CD4-positive, alpha-beta memory T cell (primary cell): ENCODE results near the gene IKBKE. TPM values are rescaled to one million over a fixed set of nuclear protein-coding genes. Genes with fewer than 3 reads are reported as not detected.

Experiments used
- CTCF ChIA-PET: fragments of 350-600 bp; sonication (Branson Sonifier 250); formaldehyde crosslinking; loops from one replicate; lab custom pipeline; 2021; ENCODE audit warnings: inconsistent platforms; ENCODE audit not compliant: partially characterized antibody; lab: Charles Lee
- POLR2A ChIA-PET: fragments of 350-600 bp; sonication (Branson Sonifier 250); formaldehyde crosslinking; loops from one replicate; lab custom pipeline; 2021; ENCODE audit not compliant: partially characterized antibody; lab: Charles Lee
- DNase-seq, 5 donors: peaks; one replicate each; pipeline versions ENCODE4 v3.0.0 to v3.0.0-alpha.2; 2020 to 2022; ENCODE audit warnings: mixed read lengths in 1 of 5
- H3K27ac ChIP-seq: one replicate; pipeline ENCODE4 v1.7.0; 2013; ENCODE audit warnings: low read depth, low read length
- H3K27me3 ChIP-seq: 2 replicates; pipeline ENCODE4 v1.7.0; 2013; ENCODE audit warnings: mild to moderate bottlenecking, low read length, moderate library complexity; ENCODE audit not compliant: insufficient read depth
- H3K36me3 ChIP-seq: 2 replicates; pipeline ENCODE4 v1.7.0; 2013; ENCODE audit warnings: mild to moderate bottlenecking, low read length, moderate library complexity; ENCODE audit not compliant: insufficient read depth
- H3K4me1 ChIP-seq: 2 replicates; pipeline ENCODE4 v1.7.0; 2013; ENCODE audit warnings: mild to moderate bottlenecking, low read length, moderate library complexity; ENCODE audit not compliant: insufficient read depth
- H3K4me3 ChIP-seq, 2 donors: one replicate each; pipeline ENCODE4 v1.7.0; 2013; ENCODE audit warnings: low read length in 2 of 2, mild to moderate bottlenecking in 1 of 2
- H3K9me3 ChIP-seq, 2 donors: one replicate each; pipeline ENCODE4 v1.7.0; 2013; ENCODE audit warnings: low read length in 2 of 2, control low read depth in 1 of 2; ENCODE audit not compliant: control insufficient read depth in 1 of 2
- H3K27ac Mint-ChIP-seq, 7 donors: one replicate each; pipeline ENCODE4 v1.8.0; 2020 to 2021; ENCODE audit warnings: mixed read lengths in 7 of 7, mild to moderate bottlenecking in 6 of 7, inconsistent platforms in 3 of 7, moderate library complexity in 3 of 7
- H3K27me3 Mint-ChIP-seq, 2 donors: one replicate each; pipeline ENCODE4 v1.8.0; 2020 to 2021; ENCODE audit warnings: mixed read lengths in 2 of 2
- H3K36me3 Mint-ChIP-seq, 2 donors: one replicate each; pipeline ENCODE4 v1.8.0; 2020 to 2021; ENCODE audit warnings: mixed read lengths in 2 of 2, inconsistent platforms in 1 of 2, mild to moderate bottlenecking in 1 of 2
- H3K4me1 Mint-ChIP-seq, 4 donors: one replicate each; pipeline ENCODE4 v1.8.0; 2020 to 2021; ENCODE audit warnings: mixed read lengths in 4 of 4, mild to moderate bottlenecking in 1 of 4
- H3K4me3 Mint-ChIP-seq, 8 donors: one replicate each; pipeline ENCODE4 v1.8.0; 2020 to 2021; ENCODE audit warnings: mixed read lengths in 8 of 8, mild to moderate bottlenecking in 7 of 8, moderate library complexity in 6 of 8, inconsistent platforms in 3 of 8
- H3K9me3 Mint-ChIP-seq, 8 donors: one replicate each; pipeline ENCODE4 v1.8.0; 2020 to 2021; ENCODE audit warnings: mixed read lengths in 8 of 8, mild to moderate bottlenecking in 5 of 8, inconsistent platforms in 3 of 8, moderate library complexity in 1 of 8
- intact Hi-C: fragments of 100-400 bp; cut with micrococcal nuclease; formaldehyde crosslinking; loops from one replicate; pipeline ENCODE4 v1.15.1; 2023
- polyA plus RNA-seq, 2 donors: library from polyadenylated mRNA; unstranded; fragments of 300-500 nt; fragmentation: Illumina TruSeq; gene quantifications; one replicate each; pipeline ENCODE4 v1.2.3, GENCODE V29; 2021
- total RNA-seq, 2 experiments: library from RNA; stranded (reverse); gene quantifications; one replicate each; pipeline ENCODE4 v1.2.3, GENCODE V29; 2021

Gene IKBKE
- total and polyA plus RNA-seq, 4 experiments from 2014 or later: 46.8 to 92.3 (median 69.0) TPM

DNA sequence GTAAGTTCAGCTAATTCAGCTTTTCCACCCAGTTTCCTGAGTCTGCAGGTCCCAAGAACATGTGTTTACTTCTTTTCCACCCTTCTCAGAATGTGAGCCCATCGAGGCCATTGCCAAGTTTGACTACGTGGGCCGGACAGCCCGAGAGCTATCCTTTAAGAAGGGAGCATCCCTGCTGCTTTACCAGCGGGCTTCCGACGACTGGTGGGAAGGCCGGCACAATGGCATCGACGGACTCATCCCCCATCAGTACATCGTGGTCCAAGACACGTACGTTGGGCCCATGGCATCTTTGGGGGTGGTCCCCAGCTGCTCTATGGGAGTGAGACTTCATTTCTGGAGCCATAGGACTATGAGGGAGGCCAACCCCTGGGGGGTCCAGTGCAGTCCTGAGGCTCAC is 17.2 kb upstream of the IKBKE start:
- Histone ChIP-seq H3K36me3 (peaks cover 6% of the 10 kb centered on the region), H3K4me3 (no peak overlapping the region), H3K27ac (no peak overlapping the region), H3K27me3 (no peaks in the 10 kb centered on the region), H3K9me3 (no peaks in the 10 kb centered on the region), H3K4me1 (peaks cover 15% of the 10 kb centered on the region)
- intact Hi-C loops: no loop called here
- Mint-ChIP-seq H3K27me3 (no peaks in the 10 kb centered on the region), H3K9me3 (no peaks in the 10 kb centered on the region), H3K4me3 (no peak overlapping the region), H3K4me1 (peaks cover 3 to 17% (median 8%) of the 10 kb centered on the region in 4 donors), H3K27ac (peak overlapping the region in 1 of 7 donors; percentile 48), H3K36me3 (peaks cover 26 to 38% of the 10 kb centered on the region in 2 donors)
- ChIA-PET POLR2A (no interaction called here), CTCF (interaction anchor here (1.9 kb wide), 1 partner anchor 9 kb away, joined by 6 read pairs; no protein-coding TSS in a partner anchor)
- no peak for DNase-seq

GRCh38 chr1:206455289-206455665 is 15.0 kb upstream of the IKBKE start:
- H3K36me3 ChIP-seq: peaks cover 5% of the 10 kb centered on the region
- no peaks in the 10 kb centered on the region for H3K9me3 ChIP-seq
- ChIA-PET POLR2A (no interaction called here), CTCF (interaction anchor here (1.0 to 1.4 kb wide), 3 partner anchors 8 to 24 kb away, joined by 3 to 4 read pairs (median 3); no protein-coding TSS in a partner anchor)
- intact Hi-C loops: no loop called here
- no peak overlapping the region for H3K27ac ChIP-seq
- H3K27me3 Mint-ChIP-seq: no peaks in the 10 kb centered on the region
- H3K27ac Mint-ChIP-seq: no peak overlapping the region
- no peak for DNase-seq
- no peak overlapping the region for H3K4me3 Mint-ChIP-seq
- peaks cover 3 to 17% (median 8%) of the 10 kb centered on the region in 4 donors for H3K4me1 Mint-ChIP-seq
- H3K4me1 ChIP-seq: peaks cover 15% of the 10 kb centered on the region
- no peaks in the 10 kb centered on the region for H3K9me3 Mint-ChIP-seq
- no peaks in the 10 kb centered on the region for H3K27me3 ChIP-seq
- peaks cover 18 to 30% of the 10 kb centered on the region in 2 donors for H3K36me3 Mint-ChIP-seq
- no peak overlapping the region for H3K4me3 ChIP-seq

DNA sequence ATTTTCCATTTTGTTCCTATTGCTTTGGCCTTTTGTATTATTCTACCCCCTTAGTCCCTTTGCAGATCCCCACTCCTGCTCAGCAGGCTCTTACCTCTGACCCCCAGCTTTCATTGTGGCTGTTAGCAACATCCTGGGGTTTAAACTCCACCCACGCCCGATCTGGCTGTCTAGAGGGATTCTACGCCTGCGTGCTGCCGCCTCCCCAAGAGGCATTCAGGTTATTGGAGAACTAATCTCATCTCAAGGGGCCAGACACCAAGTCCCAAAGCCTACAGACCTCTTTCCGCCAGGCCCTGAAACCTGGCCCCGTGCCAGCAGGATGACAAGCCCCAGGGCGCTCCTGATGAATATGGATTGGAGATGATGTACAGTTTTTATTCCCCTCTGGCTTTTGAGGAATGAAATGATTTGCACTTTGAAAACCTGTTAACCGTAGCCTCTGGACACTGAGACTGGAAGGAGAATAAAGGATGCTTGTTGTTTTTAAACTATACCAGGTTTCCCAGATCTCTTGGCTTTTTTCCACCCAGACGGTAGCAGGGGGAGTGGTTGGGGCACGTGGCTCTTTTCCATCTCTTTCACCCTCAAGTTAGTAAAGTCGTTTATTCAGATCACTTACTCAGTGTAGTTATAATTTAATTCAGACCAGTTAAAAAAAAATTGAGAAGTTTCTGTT is 14.5 kb upstream of the IKBKE start:
- Mint-ChIP-seq H3K9me3 (no peaks in the 10 kb centered on the region), H3K4me3 (no peak overlapping the region), H3K27me3 (no peaks in the 10 kb centered on the region), H3K4me1 (peaks cover 3 to 17% (median 8%) of the 10 kb centered on the region in 4 donors), H3K36me3 (peaks cover 15 to 30% of the 10 kb centered on the region in 2 donors), H3K27ac (no peak overlapping the region)
- H3K4me3 ChIP-seq: no peak overlapping the region
- no peaks in the 10 kb centered on the region for H3K36me3 ChIP-seq
- ChIA-PET CTCF (interaction anchor here (1.0 to 1.4 kb wide), 3 partner anchors 8 to 24 kb away, joined by 3 to 4 read pairs (median 3); no protein-coding TSS in a partner anchor), POLR2A (no interaction called here)
- no peak for DNase-seq
- no peak overlapping the region for H3K27ac ChIP-seq
- no peaks in the 10 kb centered on the region for H3K27me3 ChIP-seq
- no peaks in the 10 kb centered on the region for H3K9me3 ChIP-seq
- H3K4me1 ChIP-seq: peaks cover 15% of the 10 kb centered on the region
- intact Hi-C loops: no loop called here

GRCh38 chr1:206456577-206457370 is 13.5 kb upstream of the IKBKE start:
- Mint-ChIP-seq H3K4me3 (no peak overlapping the region), H3K27ac (peak overlapping the region in 3 of 7 donors; percentile 25 to 72 (median 34)), H3K4me1 (peaks cover 4 to 17% (median 9%) of the 10 kb centered on the region in 4 donors), H3K27me3 (no peaks in the 10 kb centered on the region), H3K36me3 (peaks cover 7 to 23% of the 10 kb centered on the region in 2 donors), H3K9me3 (no peaks in the 10 kb centered on the region)
- DNase-seq: no peak
- Histone ChIP-seq H3K9me3 (no peaks in the 10 kb centered on the region), H3K4me1 (peaks cover 15% of the 10 kb centered on the region), H3K27me3 (no peaks in the 10 kb centered on the region), H3K36me3 (no peaks in the 10 kb centered on the region), H3K4me3 (no peak overlapping the region), H3K27ac (no peak overlapping the region)
- intact Hi-C loops: no loop called here
- ChIA-PET CTCF (interaction anchor here (1.2 to 12.0 kb wide), 3 partner anchors 19 to 211 kb away, joined by 3 to 274 read pairs (median 4); partner anchors contain the start of gene IKBKE), POLR2A (interaction anchor here (0.8 to 1.3 kb wide), 3 partner anchors 9 to 22 kb away, joined by 3 read pairs; no protein-coding TSS in a partner anchor)

- ChIA-PET POLR2A (interaction anchor here (0.9 to 1.3 kb wide), 2 partner anchors 12 to 22 kb away, joined by 3 read pairs; no protein-coding TSS in a partner anchor), CTCF (interaction anchor here (1.1 to 12.0 kb wide), 4 partner anchors 19 to 210 kb away, joined by 3 to 274 read pairs (median 4); partner anchors contain the start of gene IKBKE)
- peaks cover 7 to 17% (median 12%) of the 10 kb centered on the region in 4 donors for H3K4me1 Mint-ChIP-seq
- intact Hi-C loops: no loop called here
- H3K36me3 ChIP-seq: no peaks in the 10 kb centered on the region
- DNase-seq: no peak
- peaks cover 15% of the 10 kb centered on the region for H3K4me1 ChIP-seq
- no peaks in the 10 kb centered on the region for H3K27me3 Mint-ChIP-seq
- no peak overlapping the region for H3K4me3 Mint-ChIP-seq
- no peaks in the 10 kb centered on the region for H3K27me3 ChIP-seq
- no peaks in the 10 kb centered on the region for H3K9me3 ChIP-seq
- H3K9me3 Mint-ChIP-seq: no peaks in the 10 kb centered on the region
- no peak overlapping the region for H3K4me3 ChIP-seq
- peaks cover 6 to 20% of the 10 kb centered on the region in 2 donors for H3K36me3 Mint-ChIP-seq
- peak overlapping the region in 3 of 7 donors; percentile 11 to 73 (median 13) for H3K27ac Mint-ChIP-seq
- H3K27ac ChIP-seq: no peak overlapping the region
Observed at GRCh38 chr1:206457408-206458120, 12.7 kb upstream of the IKBKE start.

DNA sequence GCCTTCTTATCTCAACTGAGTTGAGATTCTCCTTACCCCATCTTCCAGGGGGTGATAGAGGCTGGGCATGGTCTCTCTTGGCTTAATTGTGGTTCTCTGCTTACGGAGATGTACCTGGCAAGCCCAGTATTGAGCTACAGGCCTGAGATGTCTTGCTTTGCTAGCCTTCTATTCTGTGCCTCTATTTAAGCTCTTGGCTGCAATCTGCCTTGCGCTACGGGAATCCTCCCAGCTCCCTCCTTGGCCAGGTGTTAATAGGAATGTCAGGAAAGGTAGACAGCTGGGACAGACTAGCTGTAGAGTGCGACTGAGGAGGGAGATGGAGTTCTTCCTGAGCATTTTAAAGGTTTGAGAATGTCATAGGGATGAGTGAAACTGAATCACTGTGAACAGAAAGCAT is 10.6 kb upstream of the IKBKE start:
- Histone ChIP-seq H3K4me1 (peaks cover 27% of the 10 kb centered on the region), H3K27ac (no peak overlapping the region), H3K27me3 (no peaks in the 10 kb centered on the region), H3K36me3 (no peaks in the 10 kb centered on the region), H3K9me3 (no peaks in the 10 kb centered on the region), H3K4me3 (no peak overlapping the region)
- Mint-ChIP-seq H3K27me3 (no peaks in the 10 kb centered on the region), H3K9me3 (no peaks in the 10 kb centered on the region), H3K4me3 (no peak overlapping the region), H3K27ac (peak overlapping the region in 1 of 7 donors; percentile 10), H3K36me3 (peaks cover 6 to 13% of the 10 kb centered on the region in 2 donors), H3K4me1 (peaks cover 11 to 30% (median 22%) of the 10 kb centered on the region in 4 donors)
- POLR2A ChIA-PET: no interaction called here
- CTCF ChIA-PET: interaction anchor here (1.3 to 12.0 kb wide), 3 partner anchors 17 to 208 kb away, joined by 3 to 274 read pairs (median 57); partner anchors contain the start of gene IKBKE
- intact Hi-C loops: loop anchor here (10.0 kb wide), 1 partner anchor 525 kb away; no protein-coding TSS in a partner anchor
- no peak for DNase-seq
